ENCODE measurements around the gene NXT1.
"Not testable (repeated sequence)": the region's sequence is repeated elsewhere in the genome, so short reads cannot be mapped to it uniquely, and the experiment has no call there.

The NXT1 gene

DNA sequence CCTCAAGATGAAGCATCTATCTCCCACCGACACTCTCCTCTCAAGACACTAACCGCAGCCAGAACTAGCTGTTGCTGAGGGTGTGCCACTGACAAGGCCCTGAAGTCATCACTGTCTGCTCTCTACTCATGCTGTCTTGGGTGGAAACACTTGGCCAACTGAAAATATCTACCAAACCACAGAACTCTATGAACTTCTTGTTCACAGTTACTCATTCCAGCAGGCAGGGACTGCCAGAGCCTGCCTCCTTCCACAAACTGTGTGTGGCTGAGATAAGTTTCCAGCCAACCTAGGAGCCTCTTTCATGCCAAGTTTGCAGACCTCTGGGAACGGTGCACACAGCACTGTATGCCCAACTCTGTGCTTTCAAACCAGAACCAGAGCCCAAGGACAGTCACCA lies 45.5 kb upstream of the NXT1 start:
- no peak overlapping the region for H3K4me3 ChIP-seq (ENCODE audit: low read depth, low read length)
- DNase-seq (ENCODE audit: low read depth) = no peak
- TF ChIP-seq CTCF (IDR thresholded peaks at IDR 0.05; ENCODE audit: low read depth, low read length, missing control alignments) = no peak

- H3K4me3 ChIP-seq (ENCODE audit: low read depth, low read length); DNase-seq (ENCODE audit: low read depth): not testable (repeated sequence)
Measured at GRCh38 chr20:23307393-23307792, 43.2 kb upstream of the NXT1 start.

- DNase-seq (ENCODE audit: low read depth) = no peak
- no peak for TF ChIP-seq CTCF (IDR thresholded peaks at IDR 0.05; ENCODE audit: low read depth, low read length, missing control alignments)
- no peak overlapping the region for H3K4me3 ChIP-seq (ENCODE audit: low read depth, low read length)
Measured at GRCh38 chr20:23308024-23308423, 42.6 kb upstream of the NXT1 start.

GRCh38 chr20:23308908-23309307 lies 41.7 kb upstream of the NXT1 start:
- DNase-seq (ENCODE audit: low read depth) = no peak
- H3K4me3 ChIP-seq (ENCODE audit: low read depth, low read length) = no peak overlapping the region
- no peak for TF ChIP-seq CTCF (IDR thresholded peaks at IDR 0.05; ENCODE audit: low read depth, low read length, missing control alignments)

DNA sequence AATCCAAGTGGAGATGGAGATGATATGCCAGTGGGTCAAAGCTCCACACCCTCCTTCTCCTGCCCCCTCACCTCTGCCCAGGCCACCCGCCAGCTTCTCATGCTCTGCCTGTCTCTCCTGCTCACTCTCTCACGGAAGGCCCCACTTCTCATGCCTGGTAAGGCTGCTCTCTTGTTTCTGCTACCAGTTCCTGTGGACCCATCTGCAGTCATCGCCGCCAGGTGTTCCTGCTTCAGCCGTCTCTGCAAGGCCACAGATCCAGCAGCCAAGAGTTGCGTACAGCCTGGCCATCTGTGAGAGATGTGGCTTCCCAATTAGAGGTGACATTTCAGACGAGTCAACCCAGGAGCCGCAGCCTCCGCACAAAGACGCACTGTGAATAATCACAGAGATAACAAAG lies 40.8 kb upstream of the NXT1 start:
- no peak overlapping the region for H3K4me3 ChIP-seq (ENCODE audit: low read depth, low read length)
- no peak for TF ChIP-seq CTCF (IDR thresholded peaks at IDR 0.05; ENCODE audit: low read depth, low read length, missing control alignments)
- no peak for DNase-seq (ENCODE audit: low read depth)

GRCh38 chr20:23311947-23312506 lies 38.6 kb upstream of the NXT1 start:
- no peak overlapping the region for H3K4me3 ChIP-seq (ENCODE audit: low read depth, low read length)
- TF ChIP-seq CTCF (IDR thresholded peaks at IDR 0.05; ENCODE audit: low read depth, low read length, missing control alignments) = no peak
- no peak for DNase-seq (ENCODE audit: low read depth)

DNA sequence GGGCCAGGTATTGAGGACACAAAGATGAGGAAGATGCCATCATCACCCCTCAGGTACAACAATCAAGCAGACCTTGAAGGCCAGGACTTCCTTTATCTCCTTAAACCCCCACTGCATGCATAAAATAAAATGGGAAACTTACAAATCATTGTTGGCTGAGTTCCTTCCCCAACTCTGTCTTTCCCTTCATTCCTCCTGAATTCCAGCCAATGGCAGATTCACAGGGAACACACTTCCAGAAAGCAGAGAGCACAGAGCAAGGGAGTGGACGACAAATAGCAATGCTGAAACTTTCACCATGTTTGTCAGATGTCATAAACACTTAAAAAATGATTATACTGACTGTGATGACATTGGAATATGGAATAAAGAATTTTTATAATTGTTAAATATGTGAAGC lies 37.3 kb upstream of the NXT1 start:
- DNase-seq (ENCODE audit: low read depth) = no peak
- TF ChIP-seq CTCF (IDR thresholded peaks at IDR 0.05; ENCODE audit: low read depth, low read length, missing control alignments) = no peak
- H3K4me3 ChIP-seq (ENCODE audit: low read depth, low read length) = no peak overlapping the region

Data from GM12864 (cell line).